Tongue (tissue), 2 donors: ENCODE results near the gene ACTL6B. TPM values are rescaled to one million over a fixed set of nuclear protein-coding genes. Genes with fewer than 3 reads are reported as not detected.
"Not testable (repeated sequence)": the region's sequence is repeated elsewhere in the genome, so short reads cannot be mapped to it uniquely, and the experiment has no call there.

Experiments
- DNase-seq: peaks from one replicate; pipeline ENCODE4 v3.0.0-alpha.2; 2015
- total RNA-seq: library from RNA; depleted of rRNA; stranded (reverse); fragments of >200 nt; gene quantifications from one replicate; pipeline ENCODE4 v1.2.3, GENCODE V29; 2014

Gene ACTL6B
- total RNA-seq = not detected

DNA sequence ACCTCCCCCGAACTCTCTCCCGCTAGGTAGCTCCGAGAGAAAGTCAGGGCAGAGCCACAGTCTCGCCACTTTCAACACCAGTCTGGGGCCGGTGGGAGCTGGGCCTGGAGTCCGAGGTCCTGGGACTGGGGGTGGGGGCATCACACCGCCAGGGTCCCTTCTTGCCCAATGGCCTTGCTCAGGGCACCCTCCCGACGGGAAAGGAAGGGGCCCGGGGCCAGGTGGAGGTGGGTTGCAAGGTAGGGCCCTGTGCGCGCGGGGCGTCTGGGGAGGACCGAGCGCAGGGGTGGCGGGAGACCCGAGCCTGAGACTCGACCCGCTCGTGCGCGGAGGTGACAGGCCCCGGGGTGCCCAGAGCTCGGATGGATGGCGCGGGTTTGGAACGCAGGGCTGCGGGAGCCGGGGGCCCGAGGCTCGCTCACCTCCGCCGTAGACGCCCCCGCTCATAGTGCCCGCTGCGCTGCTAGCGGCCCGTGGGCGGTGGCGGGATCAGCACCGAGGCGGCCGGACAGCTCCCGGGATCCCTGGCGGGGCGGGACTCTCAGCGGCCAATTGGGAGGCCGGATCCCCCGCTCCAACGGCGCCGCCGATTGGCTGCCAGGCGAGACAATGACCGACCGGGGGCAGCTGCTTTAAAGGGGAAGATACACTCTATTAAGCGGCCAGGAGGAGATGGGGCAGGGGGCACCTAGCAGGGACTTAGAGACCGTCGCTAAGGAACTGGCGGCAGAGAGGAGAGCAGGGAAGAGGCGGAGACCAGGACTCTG, at the start of gene ACTL6B:
TSS of gene ACTL6B (minus strand) at position 541 of the 767 bp plus-strand sequence. CDS start at position 447, 94 bp downstream.
- DNase-seq = peak; percentile 77

DNA sequence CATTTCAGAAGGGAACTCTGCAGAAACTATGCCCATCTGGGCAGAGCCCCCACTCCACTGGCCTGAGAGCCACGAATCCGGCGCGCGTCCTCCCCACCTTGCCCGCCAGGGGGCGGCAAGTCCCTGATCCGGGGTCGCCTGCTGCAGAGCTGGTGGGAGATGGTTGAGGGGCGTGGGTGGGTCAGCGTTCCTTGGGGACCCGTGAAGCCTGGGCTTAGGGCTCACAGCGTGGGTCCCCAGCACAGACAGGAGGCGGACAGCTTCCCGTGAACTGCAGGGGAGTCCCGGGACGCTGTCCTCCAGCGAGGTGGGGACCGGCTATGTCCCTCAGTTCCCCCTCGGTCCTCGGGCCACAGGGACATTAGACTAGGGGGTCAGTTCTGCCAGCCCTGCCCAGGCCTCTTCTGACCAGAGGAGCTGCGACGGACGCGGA, 49.1 kb upstream of the ACTL6B start:
- peak; percentile 89 for DNase-seq

DNA sequence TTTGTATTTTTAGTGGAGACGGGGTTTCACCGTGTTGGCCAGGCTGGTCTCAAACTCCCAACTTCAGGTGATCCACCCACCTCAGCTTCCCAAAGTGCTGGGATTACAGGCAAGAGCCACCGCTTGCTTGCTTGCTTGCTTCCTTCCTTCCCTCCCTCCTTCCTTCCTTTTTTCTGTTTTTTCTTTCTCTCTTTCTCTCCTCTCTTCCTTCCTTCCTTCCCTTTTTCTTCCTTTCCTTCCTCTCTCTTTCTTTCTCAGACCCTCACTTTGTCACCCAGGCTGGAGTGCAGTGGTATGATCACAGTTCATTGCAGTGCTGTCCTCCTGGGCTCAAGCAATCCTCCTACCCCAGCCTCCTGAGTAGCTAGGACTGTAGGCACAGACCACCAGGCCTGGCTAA, 44.8 kb upstream of the ACTL6B start:
- DNase-seq = not testable (repeated sequence)

DNA sequence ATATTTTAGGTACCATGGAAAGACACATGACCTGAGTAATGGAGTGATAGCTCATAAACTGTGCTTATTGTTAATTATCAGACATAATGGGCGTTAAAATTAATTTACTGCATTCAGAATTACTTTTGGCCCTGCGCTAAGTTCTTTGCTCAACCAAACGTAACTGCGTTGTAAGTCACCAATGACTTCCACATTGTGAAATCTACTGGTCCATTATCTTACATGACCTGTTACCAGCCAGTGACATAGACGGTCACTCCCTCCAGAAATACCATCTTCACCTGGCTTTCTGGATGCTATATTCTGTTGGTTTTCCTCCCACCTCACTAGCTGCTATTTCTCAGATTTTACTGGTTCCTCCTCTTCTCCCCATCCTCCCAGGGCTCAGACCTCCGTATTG, 42.8 kb upstream of the ACTL6B start:
- no peak for DNase-seq

DNA sequence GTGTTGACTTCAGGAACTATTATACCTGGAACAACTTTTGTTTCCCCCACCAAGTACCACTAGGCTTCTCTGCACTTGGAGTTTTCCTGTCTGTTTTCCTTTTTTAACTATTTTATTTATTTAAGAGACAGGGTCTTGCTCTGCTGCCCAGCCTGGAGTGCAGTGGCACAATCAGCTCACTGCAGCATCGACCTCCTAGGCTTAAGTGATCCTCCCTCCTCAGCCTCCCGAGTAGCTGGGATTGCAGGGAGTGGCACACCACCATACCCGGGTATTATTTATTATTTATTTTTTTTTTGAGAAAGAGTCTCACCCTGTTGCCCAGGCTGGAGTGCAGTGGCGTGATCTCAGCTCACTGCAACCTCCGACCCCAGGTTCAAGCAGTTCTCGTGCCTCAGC, 39.9 kb upstream of the ACTL6B start:
- DNase-seq = no peak

DNA sequence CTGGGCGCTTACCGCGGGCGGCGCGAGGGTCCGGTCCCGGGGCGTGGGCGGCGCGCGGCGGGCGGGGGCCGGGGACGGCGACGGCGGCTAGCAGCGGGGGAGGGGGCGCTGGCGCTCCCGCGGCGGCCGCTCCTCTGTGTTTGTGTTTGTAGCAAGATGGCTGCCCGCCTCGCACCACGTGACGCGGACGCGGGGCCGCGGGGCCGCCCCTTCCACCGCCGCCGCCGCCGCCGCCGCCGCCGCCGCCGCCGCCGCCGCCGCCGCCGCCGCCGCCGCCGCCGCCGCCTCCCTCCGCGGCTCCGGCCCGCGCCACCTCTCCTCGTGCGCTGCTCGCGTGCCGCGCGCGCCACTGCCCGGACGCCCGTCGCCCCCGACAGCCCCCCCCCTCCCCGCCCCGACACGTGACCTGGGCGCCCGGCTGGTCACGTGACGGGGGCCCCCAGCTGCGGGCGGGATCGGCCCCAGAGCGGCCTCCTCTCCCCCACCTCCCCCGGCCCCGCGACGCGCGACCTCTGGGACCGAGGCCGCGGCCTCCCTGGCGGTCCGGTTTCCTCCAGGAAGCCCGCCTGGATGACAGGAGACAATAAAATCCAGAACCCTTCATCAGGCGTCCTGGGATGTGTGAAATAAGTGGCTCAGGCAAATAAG, 38.0 kb upstream of the ACTL6B start, which contains the start of gene GIGYF1:
TSS of gene GIGYF1 (minus strand) at position 153 of the 648 bp plus-strand sequence. CDS start 6,012 bp downstream, outside the sequence.
- peak; percentile 81 for DNase-seq

DNA sequence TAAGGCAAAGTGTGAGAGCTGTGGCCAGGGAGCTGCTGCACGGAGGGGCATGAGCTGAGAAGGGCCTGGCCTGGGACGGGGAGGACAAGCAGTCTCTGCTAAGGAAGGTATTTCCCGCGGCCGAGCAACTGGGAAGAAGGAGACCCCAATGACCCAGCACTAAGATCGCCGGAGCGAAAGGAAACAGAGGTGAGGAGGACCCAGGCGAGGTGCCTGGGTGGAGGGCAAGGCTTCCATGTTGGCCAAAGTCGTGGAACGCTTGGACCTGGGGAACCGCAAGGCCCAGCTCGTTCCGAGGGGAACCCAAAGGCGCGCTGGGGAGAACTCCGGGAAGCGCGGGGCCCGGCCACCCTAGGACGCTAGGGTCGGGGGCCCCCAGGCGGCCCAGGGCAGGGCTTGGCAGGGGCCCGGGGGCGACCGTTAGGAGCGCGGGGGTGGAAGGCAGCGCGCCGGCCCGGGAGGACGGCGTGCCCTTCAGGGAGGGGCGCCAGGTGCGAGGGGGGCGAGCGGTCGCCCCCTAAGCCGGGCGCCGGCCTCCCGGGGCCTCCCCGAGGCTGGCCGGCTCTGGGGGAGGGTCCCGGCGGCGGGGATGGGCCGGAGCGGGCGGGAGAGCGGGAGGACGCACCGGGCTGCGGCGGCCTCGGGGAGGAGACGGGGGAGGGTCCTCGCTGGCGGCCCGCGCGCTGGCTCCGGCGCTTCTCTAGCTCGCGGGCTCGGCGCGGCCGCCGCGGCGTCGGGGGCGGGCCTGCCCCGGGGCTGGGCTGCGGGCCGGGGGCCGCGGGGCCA, 37.3 kb upstream of the ACTL6B start:
- peak; percentile 44 for DNase-seq

DNA sequence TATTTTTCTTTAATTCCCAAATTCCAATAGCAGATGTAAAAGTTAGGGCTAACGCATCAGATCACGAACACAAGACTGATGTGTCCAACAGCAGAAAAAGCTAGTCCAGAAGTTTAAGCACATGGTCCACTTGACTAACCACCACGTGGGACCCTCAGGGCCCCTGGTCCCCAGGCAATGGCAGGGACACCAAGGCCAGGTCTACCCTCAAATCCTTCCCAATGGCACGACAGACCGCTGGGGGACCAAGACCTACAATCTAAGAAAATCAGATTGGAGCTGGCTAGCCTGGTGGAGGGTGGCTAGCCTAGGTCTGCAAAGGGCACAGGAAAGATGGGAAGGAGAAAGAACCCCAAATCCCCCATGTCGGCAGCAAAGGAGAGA, 36.3 kb upstream of the ACTL6B start:
- DNase-seq = no peak

DNA sequence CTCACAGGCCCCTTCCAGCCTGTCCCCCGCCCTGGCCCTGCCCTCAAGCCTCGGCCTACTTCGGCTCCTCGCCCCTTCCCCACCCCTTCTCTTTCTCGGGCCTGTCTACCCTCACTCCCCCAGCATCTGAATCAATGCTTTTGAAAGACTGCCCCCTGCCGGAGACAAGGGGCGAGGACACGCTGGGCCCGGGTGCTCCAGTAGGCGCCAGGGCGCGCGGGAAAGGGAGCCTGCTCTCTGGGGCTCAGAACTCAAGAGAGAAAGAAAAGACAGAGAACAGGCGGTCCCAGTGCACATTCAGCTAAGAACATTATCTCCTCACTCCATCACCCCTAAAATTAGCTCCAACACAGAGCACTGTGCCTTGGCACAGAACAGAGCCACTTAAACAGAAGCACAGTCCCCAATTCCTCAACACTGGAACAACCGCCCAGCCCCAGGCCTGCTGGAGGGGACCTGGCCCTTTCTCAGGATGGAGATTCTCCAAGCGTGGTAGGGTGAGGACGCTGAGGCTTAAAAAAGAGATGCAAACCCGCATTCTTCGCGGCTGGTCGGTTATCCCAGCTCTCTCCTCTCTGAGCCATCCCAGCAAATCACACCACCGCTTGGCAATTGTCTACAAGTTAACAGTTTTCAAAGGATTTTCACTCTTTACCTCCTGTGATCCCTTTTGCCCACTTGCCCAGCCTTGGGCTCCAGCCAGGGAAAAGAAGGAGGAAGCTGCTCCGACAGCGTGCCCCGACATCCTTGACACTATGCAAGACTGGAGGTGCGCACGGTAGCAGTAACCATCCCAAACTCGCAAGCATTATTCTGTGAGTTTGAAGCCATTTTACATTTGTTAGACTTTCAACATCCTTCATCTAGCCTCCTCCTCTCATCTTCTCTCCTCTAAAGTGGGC, 35.7 kb upstream of the ACTL6B start:
- peak; percentile 90 for DNase-seq

DNA sequence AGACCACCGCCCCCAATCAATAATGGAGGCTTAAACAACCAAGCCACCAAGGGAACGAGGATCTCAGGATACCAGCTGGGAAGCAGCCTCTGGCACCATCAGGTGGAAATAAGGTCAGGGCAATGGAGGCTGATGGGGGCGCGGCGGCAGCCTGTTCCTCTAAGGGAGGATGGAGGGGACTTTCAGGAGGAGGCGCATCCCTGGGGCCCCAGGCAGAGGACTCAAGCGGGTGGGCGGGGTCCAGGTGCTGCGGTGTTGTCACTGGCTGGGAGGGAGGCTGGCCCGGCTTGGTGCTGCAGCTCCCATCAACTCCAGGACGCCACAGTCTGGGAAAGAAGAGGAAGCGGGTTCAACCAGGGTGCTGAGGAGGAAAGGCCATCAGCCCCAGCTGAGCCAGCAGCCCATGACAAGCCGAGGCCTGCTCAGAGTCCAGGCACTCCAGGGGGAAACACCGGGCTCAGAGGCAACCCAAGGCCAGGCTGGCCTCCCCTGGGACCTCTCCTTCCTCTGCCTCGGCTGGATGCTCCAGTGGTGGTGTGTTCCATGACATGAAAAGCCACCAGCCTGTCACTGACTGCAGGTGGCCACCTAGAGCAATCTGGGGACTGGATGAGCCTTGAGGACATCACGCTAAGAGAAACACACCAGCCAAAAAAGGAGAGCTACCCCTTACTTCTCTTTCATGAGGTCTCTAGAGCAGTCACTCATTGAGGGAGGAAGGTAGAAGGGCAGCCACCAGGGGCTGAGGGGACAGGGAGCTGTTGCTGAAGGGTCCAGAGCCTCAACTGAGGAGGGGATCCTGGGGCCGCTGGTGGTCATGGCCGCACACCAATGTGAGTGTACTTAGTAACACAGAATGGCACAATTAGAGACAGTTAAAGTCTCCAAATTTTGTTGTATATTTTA, 33.2 kb upstream of the ACTL6B start:
- DNase-seq = no peak

DNA sequence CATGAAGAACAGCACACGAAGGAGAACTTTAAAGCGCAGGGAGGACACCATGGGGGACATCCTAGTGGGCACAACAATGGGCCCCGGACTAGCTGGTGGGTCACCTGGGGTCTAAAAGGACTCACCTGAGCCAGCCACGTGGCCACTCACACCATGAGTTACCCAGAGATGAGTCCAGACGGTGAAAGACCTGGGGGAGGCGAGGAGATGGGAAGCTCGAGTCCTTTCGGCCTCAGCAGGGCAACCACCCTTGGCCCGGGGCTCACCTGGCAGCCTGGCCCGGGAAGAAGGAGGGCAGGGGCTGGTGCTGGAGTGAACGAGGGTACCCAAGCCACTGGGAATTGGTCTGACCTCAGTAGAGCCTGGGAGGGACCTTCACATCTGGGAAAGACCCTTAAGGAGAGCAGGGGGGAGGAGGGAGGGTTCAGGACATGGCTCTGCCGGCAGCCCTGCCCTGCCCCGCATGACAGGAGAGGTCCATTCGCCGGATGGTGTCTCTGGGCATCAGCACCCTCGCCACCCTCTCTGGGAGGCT, 32.1 kb upstream of the ACTL6B start:
- DNase-seq = no peak

DNA sequence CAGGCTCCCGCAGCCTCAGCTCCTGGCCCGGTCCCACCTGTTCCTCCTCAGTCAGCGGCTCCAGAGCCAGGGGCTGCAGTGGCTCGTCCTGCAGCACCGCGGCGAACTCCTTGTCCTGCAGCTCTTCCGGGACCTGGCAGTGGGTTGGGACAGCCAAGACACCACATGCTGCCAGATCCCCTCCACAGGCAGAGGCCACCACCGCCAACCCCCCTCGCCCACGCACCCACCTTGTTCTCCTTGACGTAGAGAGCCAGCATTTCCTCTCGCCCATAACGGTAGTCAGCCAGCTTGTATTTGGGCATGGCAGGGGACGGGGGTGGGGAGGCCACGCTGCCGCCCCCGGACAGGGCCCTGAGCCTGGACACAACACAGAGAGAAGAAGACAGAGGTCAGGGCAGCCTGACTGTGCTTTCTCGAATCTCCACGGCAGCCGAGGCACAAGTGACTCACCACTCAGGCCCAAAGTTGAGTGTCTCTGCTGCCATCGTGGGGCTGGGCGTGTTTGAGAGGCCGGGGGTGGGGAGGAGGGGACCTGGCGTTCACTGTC, 31.6 kb upstream of the ACTL6B start:
- no peak for DNase-seq

DNA sequence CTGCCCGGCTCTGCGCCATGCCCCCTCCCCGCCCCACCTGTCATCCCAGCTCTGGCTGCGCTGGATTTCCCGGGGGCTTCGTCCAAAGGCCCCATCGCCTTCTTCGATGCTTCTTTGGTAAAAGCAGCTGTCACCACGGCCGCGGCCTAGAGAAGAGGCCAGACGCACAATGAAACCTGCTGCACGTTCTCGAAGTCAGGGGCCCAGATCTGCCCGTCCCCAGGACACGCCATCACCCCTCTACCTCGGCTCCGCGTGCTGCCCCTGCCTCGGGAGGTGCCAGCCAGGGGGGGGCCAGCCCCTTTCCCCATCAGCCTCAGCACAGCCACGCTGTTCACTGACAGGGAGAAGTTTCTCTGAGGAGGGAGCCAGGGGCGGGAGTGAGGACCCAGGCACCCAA, 31.0 kb upstream of the ACTL6B start:
- no peak for DNase-seq

DNA sequence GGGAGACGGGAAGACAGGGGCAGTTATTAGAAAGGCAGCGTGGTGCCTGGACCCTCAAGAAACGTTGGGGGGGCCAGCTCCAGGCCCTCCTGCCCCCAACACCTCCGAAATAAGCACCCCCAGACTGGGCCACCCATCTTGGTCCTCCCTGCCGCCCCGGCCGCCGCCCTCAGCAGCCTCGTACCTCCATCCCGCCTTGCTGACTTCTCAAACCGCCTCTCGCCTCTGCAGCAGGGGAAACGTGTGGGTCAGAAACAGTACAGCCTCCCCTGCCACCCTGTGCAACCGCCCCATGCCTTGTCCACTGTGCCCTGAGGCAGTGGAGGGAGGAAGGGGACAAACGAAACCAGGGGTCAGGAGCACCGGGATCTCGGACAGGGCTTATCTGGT, 30.6 kb upstream of the ACTL6B start:
- no peak for DNase-seq

DNA sequence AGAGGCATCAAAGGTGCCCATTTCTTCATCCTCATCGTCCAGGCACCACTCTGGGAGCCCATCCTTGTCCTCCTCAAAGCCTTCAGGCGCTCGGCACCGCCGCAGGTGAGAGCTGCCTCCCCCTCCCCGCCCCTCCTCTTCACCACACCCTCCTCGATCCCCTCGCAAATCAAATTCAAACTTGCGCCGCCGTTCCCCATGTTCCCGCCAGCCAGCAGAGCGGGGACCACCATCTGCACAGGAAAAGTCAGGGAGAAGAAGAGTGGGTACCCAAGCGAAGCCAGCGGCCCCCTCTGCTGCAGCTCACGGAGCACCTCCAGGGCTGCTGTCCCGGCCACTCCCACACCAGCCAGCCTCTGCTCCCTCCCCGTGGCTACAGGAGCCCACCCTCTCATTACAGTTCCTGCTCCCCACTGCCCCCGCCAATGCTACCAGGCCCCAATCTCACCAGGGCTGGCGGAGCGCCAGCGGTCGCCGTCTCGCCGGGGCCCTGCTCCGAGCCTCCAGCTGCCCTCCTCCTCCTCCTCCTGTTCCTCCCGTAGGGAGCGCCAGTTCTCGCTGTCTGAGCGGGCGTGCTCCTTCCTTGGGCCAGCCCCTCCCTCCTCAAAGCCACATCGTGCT, 30.1 kb upstream of the ACTL6B start:
- no peak for DNase-seq

DNA sequence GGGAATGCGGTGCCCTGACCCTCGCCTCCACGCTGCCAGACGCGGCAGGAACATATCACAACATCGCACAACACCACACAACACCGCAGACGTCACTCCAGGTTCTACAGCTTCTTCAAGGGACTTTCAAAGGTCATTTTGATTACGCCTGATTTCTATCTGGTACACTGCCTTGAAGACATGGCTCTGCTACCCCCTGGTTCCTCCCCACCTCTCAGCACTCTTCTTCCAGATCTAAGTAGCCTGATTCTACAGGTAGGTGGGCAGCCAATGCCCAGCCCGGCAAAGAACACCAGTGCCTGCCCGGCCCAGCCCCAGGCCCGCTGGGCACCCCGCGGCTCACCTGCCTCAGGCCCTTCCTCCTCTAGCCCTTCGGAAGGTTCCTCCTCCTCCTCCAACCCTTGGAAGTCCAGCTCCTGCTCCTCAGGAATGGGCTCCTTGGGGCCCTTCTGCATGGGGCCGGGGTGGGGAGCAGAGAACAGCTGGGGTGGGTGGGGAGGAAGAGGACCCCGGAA, 29.4 kb upstream of the ACTL6B start:
- no peak for DNase-seq

DNA sequence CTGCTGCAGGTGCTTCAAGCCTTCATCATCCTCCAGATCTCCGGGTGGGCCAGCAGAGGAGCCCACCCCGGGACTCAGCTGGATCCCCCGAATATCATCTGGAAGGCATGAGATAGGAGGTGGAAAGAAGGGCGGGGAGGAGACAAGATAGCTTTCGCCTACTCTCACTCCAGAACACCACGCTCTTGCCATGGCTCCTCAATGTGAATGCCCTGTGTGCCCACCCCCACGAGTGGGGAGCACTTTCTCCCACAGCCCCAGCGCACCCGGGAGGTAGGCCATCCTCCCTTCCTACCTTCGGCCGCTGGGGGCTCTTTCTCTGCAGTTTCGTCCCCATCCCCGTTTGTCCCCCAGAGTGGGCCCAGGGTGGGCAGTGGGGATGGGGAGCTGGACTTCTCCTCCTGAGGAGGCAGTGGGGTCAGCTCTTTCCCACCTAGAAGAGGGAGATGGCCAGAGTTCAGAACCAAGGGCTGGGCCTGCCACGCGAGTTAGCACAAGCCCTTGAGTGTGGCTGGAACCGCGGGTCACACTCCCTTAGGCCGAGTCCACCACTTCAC, 28.9 kb upstream of the ACTL6B start:
- no peak for DNase-seq

DNA sequence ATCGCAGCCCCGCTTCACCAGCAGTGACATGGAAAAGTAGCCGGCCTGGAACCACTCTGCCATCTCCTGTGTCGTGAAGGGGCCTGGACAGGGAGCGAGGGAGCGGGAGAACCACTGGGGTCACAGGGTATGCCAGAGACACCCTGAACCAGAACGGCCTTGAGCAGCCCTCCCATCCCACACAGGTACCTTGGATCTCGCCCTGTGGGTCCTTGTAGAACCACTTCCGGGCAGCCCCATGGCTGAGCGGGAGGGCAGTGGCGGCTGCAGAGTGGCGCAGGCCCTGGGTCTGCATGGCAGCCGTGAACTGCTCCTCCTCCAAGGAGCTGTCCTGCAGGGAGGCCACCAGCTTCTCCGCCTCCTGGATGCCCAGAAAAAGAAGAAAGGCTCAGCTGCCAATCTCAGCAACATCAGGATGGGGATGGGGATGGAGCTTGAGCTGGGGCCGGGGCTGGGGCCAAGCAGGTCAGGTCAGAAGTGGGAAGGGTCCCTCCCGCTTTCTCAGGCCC, 28.3 kb upstream of the ACTL6B start:
- DNase-seq = no peak
